HepG2 (cell line): ENCODE measurements around the gene FTL. TPM values are rescaled to one million over a fixed set of nuclear protein-coding genes. Genes with fewer than 3 reads are reported as not detected.

Experiments
- ARID5B ChIP-seq: IDR thresholded peaks from 2 replicates; pipeline ENCODE4 v1.4.0; 2020; ENCODE audit warnings: mild to moderate bottlenecking, missing genetic modification reagents
- ETV5 ChIP-seq: IDR thresholded peaks from 2 replicates; pipeline ENCODE4 v1.6.1; 2018; ENCODE audit warnings: missing biosample characterization, missing genetic modification reagents, inconsistent platforms, borderline replicate concordance
- FOXK2 ChIP-seq: fragments of 450-650 bp; IDR thresholded peaks from 2 replicates; pipeline ENCODE4 v1.6.1; 2016
- GABPA ChIP-seq, 2 experiments: IDR thresholded peaks; 2 replicates each; pipeline ENCODE4 v1.6.1; 2011 to 2016; ENCODE audit warnings: low read depth in 2 of 2, low read length in 1 of 2, missing biosample characterization in 1 of 2, missing genetic modification characterization in 1 of 2
- JUNB ChIP-seq: sonication (generic); formaldehyde crosslinking; IDR thresholded peaks from 2 replicates; pipeline ENCODE4 v1.8.0; 2022; ENCODE audit warnings: missing genetic modification reagents, mild to moderate bottlenecking, borderline replicate concordance
- KAT2B ChIP-seq: fragments of 150-350 bp; IDR thresholded peaks from 2 replicates; pipeline ENCODE4 v1.6.1; 2014; ENCODE audit warnings: low read depth, low read length, borderline replicate concordance
- KDM3A ChIP-seq: IDR thresholded peaks from 2 replicates; pipeline ENCODE4 v1.6.1; 2018; ENCODE audit warnings: low read depth, missing compliant biosample characterization
- MAZ ChIP-seq, 2 experiments: sonication (generic) in 1 of 2; formaldehyde crosslinking in 1 of 2; IDR thresholded peaks; 2 replicates each; pipeline versions ENCODE4 v1.5.0 to v1.6.1; 2012 to 2020; ENCODE audit warnings: low read depth in 2 of 2, mild to moderate bottlenecking in 2 of 2, borderline replicate concordance in 1 of 2, improper control_type of control experiment in 1 of 2, low read length in 1 of 2, missing genetic modification reagents in 1 of 2, moderate library complexity in 1 of 2
- SNAPC2 ChIP-seq: sonication (generic); formaldehyde crosslinking; IDR thresholded peaks from 2 replicates; pipeline ENCODE4 v1.8.1; 2022; ENCODE audit warnings: mild to moderate bottlenecking, missing genetic modification reagents
- SOX13 ChIP-seq, 3 experiments: fragments of 450-650 bp in 1 of 3; sonication (generic) in 1 of 3; formaldehyde crosslinking in 1 of 3; IDR thresholded peaks in 2 of 3; conservative IDR thresholded peaks in 1 of 3; 2 replicates each; pipeline versions ENCODE4 v1.5.0 to v1.6.1; 2016 to 2020; ENCODE audit warnings: antibody characterized with exemption in 1 of 3, mild to moderate bottlenecking in 1 of 3, missing compliant biosample characterization in 1 of 3, missing genetic modification reagents in 1 of 3, moderate library complexity in 1 of 3
- TOPORS ChIP-seq: sonication (generic); formaldehyde crosslinking; IDR thresholded peaks from 2 replicates; pipeline ENCODE4 v1.8.0; 2023; ENCODE audit warnings: mild to moderate bottlenecking, missing genetic modification reagents
- ZBTB33 ChIP-seq: sonication (generic); formaldehyde crosslinking; IDR thresholded peaks from 2 replicates; pipeline ENCODE4 v1.4.0; 2020; ENCODE audit warnings: missing genetic modification reagents
- ZNF274 ChIP-seq: sonication (generic); formaldehyde crosslinking; IDR thresholded peaks from 2 replicates; pipeline ENCODE4 v1.5.1; 2020; ENCODE audit warnings: mild to moderate bottlenecking, missing genetic modification reagents
- ZNF430 ChIP-seq: sonication (generic); formaldehyde crosslinking; IDR thresholded peaks from 2 replicates; pipeline ENCODE4 v1.9.0; 2021; ENCODE audit warnings: mild to moderate bottlenecking, missing genetic modification reagents
- ZNF644 ChIP-seq: IDR thresholded peaks from 2 replicates; pipeline ENCODE4 v1.6.1; 2016; ENCODE audit warnings: low read depth
- polyA plus RNA-seq, 8 experiments: library from polyadenylated mRNA; depleted of rRNA in 3 of 8; stranded (reverse) in 7 of 8; unstranded in 1 of 8; fragments of >200 nt; fragmentation: Illumina TruSeq in 4 of 8; extraction: Trizol in 4 of 8; gene quantifications; 2 replicates each; pipeline versions ENCODE4 v1.2.1 to v1.2.3, GENCODE V29; 2011 to 2016; ENCODE audit warnings: low read depth in 4 of 8, missing spikeins in 1 of 8, mixed read lengths in 1 of 8; ENCODE audit not compliant: insufficient read depth in 1 of 8
- total RNA-seq, 5 experiments: library from RNA; depleted of rRNA; stranded (reverse); fragments of >200 nt; fragmentation: Illumina TruSeq; extraction: Trizol; gene quantifications; 2 replicates each; pipeline ENCODE4 v1.2.3, GENCODE V29; 2016; ENCODE audit warnings: low read depth in 1 of 5
- TF ChIP-seq, protein P1 (sequence below): sonication (generic); formaldehyde crosslinking; IDR thresholded peaks from 2 replicates; pipeline ENCODE4; 2020; ENCODE audit warnings: missing genetic modification reagents, mild to moderate bottlenecking, borderline replicate concordance
- TF ChIP-seq, protein P2 (sequence below): sonication (generic); formaldehyde crosslinking; IDR thresholded peaks from 2 replicates; pipeline ENCODE4 v1.4.0; 2020; ENCODE audit warnings: mild to moderate bottlenecking, missing genetic modification reagents

FTL gene
- total and polyA plus RNA-seq, 2 of the 13 experiments (the other 11 are each of a cell fraction or from before 2014, with no cell fraction given) = 2,721 to 8,800 TPM

- TF ChIP-seq ARID5B (CRISPR knock-in tag) (0 out of 2 replicates have a peak, but pooled peaks have one; percentile 23), SOX13 (IDR thresholded peaks at IDR 0.05) (no peak), SOX13 (CRISPR knock-in tag; conservative IDR thresholded peaks at IDR 0.05 in 1 of 2, IDR thresholded peaks at IDR 0.05 in 1 of 2) (no peak), SNAPC2 (CRISPR knock-in tag) (no peak), JUNB (no peak), MAZ (IDR thresholded peaks at IDR 0.05; ENCODE audit: borderline replicate concordance, low read depth, low read length) (no peak), MAZ (CRISPR knock-in tag; IDR thresholded peaks at IDR 0.05; ENCODE audit: low read depth) (no peak), ZNF430 (CRISPR knock-in tag) (peak; percentile 20; the same call in 1 of the 2 replicates), ZNF644 (CRISPR knock-in tag) (no peak), GABPA (IDR thresholded peaks at IDR 0.05; ENCODE audit: low read depth, low read length) (no peak), GABPA (CRISPR knock-in tag; IDR thresholded peaks at IDR 0.05; ENCODE audit: low read depth) (peak; percentile 44; the same call in 1 of the 2 replicates), TOPORS (CRISPR knock-in tag) (no peak), KDM3A (no peak), ZNF274 (CRISPR knock-in tag) (no peak), ETV5 (peak; percentile 77; the same call in 1 of the 2 replicates), FOXK2 (no peak), ZBTB33 (CRISPR knock-in tag) (no peak), KAT2B (no peak)
- TF ChIP-seq, protein P1, sequence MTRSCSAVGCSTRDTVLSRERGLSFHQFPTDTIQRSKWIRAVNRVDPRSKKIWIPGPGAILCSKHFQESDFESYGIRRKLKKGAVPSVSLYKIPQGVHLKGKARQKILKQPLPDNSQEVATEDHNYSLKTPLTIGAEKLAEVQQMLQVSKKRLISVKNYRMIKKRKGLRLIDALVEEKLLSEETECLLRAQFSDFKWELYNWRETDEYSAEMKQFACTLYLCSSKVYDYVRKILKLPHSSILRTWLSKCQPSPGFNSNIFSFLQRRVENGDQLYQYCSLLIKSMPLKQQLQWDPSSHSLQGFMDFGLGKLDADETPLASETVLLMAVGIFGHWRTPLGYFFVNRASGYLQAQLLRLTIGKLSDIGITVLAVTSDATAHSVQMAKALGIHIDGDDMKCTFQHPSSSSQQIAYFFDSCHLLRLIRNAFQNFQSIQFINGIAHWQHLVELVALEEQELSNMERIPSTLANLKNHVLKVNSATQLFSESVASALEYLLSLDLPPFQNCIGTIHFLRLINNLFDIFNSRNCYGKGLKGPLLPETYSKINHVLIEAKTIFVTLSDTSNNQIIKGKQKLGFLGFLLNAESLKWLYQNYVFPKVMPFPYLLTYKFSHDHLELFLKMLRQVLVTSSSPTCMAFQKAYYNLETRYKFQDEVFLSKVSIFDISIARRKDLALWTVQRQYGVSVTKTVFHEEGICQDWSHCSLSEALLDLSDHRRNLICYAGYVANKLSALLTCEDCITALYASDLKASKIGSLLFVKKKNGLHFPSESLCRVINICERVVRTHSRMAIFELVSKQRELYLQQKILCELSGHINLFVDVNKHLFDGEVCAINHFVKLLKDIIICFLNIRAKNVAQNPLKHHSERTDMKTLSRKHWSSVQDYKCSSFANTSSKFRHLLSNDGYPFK (CRISPR knock-in tag) = no peak
- TF ChIP-seq, protein P2, sequence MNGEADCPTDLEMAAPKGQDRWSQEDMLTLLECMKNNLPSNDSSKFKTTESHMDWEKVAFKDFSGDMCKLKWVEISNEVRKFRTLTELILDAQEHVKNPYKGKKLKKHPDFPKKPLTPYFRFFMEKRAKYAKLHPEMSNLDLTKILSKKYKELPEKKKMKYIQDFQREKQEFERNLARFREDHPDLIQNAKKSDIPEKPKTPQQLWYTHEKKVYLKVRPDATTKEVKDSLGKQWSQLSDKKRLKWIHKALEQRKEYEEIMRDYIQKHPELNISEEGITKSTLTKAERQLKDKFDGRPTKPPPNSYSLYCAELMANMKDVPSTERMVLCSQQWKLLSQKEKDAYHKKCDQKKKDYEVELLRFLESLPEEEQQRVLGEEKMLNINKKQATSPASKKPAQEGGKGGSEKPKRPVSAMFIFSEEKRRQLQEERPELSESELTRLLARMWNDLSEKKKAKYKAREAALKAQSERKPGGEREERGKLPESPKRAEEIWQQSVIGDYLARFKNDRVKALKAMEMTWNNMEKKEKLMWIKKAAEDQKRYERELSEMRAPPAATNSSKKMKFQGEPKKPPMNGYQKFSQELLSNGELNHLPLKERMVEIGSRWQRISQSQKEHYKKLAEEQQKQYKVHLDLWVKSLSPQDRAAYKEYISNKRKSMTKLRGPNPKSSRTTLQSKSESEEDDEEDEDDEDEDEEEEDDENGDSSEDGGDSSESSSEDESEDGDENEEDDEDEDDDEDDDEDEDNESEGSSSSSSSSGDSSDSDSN (CRISPR knock-in tag) = no peak
These were observed 14.1 kb upstream of the FTL start (continued) for GRCh38 chr19:48950830-48951519.
